ENCODE measurements around the gene SP2.

DNA sequence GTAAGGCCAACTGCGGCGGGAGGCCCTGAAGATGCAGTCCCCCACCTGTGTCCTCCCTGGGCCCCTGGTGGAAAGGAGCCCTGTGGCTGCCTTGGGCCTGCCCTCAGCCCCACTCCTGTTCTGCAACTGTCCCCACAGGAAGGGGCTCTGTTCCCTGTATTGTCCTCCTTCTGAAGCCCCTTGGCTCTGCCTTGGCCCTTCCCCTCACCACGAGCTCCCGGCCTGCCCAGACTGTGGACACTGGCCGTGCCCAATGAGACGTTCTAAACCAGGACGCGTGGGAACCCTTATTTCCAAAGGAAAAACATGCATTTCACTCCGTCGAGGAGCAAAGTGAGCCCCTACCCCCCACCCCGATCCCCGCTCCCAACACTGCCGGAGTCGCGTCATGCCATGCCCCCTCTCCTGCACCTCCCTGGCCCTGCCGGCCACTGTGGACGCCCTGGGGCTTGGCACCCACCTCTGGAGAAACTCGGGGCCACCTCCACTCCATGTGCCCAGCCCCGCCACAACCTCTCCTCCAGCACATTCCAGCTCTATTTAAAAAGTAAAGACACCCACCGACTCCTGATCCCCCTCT lies 31.9 kb downstream of the SP2 start:
- no peak for TF ChIP-seq CTCF (IDR thresholded peaks at IDR 0.05; ENCODE audit: low read length)
- no peak for TF ChIP-seq EZH2phosphoT487 (IDR thresholded peaks at IDR 0.05; ENCODE audit: low read length)
